Osteoblast (primary cell): Measurements from ENCODE around the gene WDR5. TPM values are rescaled to one million over a fixed set of nuclear protein-coding genes. Genes with fewer than 3 reads are reported as not detected.

Experiments used
- DNase-seq: peaks from one replicate; pipeline ENCODE4 v3.0.0; 2011; ENCODE audit warnings: low spot score, mixed read lengths; ENCODE audit not compliant: insufficient read length; ENCODE audit errors: missing footprints
- H2AFZ ChIP-seq: 2 replicates; pipeline ENCODE4 v1.6.0; 2011; ENCODE audit warnings: mild to moderate bottlenecking, low read length
- H3K27ac ChIP-seq: 2 replicates; pipeline ENCODE4 v1.5.1; 2011; ENCODE audit warnings: mild to moderate bottlenecking, low read depth, low read length, moderate library complexity
- H3K27me3 ChIP-seq: 2 replicates; pipeline ENCODE4 v1.6.0; 2012; ENCODE audit warnings: mild to moderate bottlenecking, control low read depth, inconsistent platforms, low read length, moderate library complexity; ENCODE audit not compliant: insufficient read depth
- H3K36me3 ChIP-seq: 2 replicates; pipeline ENCODE4 v1.5.1; 2011; ENCODE audit warnings: mild to moderate bottlenecking, low read length, control low read depth, moderate library complexity; ENCODE audit not compliant: insufficient read depth
- H3K4me1 ChIP-seq: 2 replicates; pipeline ENCODE4 v1.5.1; 2011; ENCODE audit warnings: mild to moderate bottlenecking, low read length, control low read depth, moderate library complexity; ENCODE audit not compliant: insufficient read depth
- H3K4me2 ChIP-seq: 2 replicates; pipeline ENCODE4 v1.6.0; 2011; ENCODE audit warnings: mild to moderate bottlenecking, low read length; ENCODE audit not compliant: insufficient read depth
- H3K4me3 ChIP-seq: fragments of 200-600 bp; sonication (generic); 3 replicates; pipeline ENCODE4 v1.5.1; 2012; ENCODE audit warnings: mild to moderate bottlenecking, low read length, inconsistent platforms; ENCODE audit not compliant: insufficient read depth
- H3K79me2 ChIP-seq: 2 replicates; pipeline ENCODE4 v1.6.0; 2012; ENCODE audit warnings: mild to moderate bottlenecking, low read length, control low read depth, inconsistent platforms; ENCODE audit not compliant: insufficient read depth
- H3K9me3 ChIP-seq: 2 replicates; pipeline ENCODE4 v1.5.1; 2011; ENCODE audit warnings: low read depth, low read length, control low read depth
- H4K20me1 ChIP-seq: 2 replicates; pipeline ENCODE4 v1.6.0; 2012; ENCODE audit warnings: mild to moderate bottlenecking, low read length, control low read depth; ENCODE audit not compliant: insufficient read depth
- total RNA-seq: library from RNA; depleted of rRNA; stranded (reverse); fragments of >200 nt; gene quantifications from 2 replicates; pipeline ENCODE4 v1.2.3, GENCODE V29; 2012
- TF ChIP-seq, protein P1 (sequence below): IDR thresholded peaks from 2 replicates; pipeline ENCODE4 v1.5.1; 2011; ENCODE audit warnings: mild to moderate bottlenecking, low read depth, low read length, moderate library complexity; ENCODE audit errors: extremely low read depth

WDR5 gene
- total RNA-seq, 1 donor = 17.4 TPM

DNA sequence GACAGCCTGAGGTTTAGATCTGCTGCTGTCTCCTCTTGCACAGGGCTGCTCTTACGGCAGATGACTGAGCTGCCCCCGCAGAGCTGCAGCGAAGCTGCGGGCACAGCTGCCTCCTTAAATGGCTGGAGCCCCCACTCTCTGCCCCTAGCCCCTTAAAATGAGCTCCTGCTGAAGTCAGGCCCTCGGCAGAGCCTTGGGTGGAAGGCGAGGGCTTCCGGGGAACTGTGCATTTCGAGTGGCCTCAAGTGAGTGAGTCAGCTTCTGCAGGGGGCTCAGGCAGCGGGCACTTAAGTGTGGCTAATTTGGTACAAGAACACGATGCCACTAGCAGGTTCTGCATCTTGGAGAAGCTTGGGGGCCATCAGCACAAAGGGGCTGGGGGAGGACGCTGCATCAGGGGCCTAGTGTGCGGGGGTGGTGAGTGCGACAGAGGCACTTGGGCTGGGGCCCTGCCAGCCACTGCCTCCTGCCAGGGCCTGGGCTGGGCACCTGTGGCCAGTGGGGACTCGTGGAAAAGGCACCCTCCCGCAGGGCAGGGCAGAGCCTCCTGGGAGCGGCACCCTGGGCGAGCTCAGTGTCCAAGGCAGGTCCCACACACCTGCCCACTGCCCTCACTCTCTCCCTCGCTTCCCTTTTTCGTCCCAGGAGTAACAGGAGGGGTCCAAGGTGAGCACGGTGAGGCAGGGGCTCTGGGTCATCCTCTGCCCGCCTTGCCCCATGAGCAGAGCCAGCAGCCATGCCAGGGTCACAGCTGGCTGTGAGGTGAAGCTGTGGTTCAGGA, 57.3 kb downstream of the WDR5 start:
- TF ChIP-seq, protein P1, sequence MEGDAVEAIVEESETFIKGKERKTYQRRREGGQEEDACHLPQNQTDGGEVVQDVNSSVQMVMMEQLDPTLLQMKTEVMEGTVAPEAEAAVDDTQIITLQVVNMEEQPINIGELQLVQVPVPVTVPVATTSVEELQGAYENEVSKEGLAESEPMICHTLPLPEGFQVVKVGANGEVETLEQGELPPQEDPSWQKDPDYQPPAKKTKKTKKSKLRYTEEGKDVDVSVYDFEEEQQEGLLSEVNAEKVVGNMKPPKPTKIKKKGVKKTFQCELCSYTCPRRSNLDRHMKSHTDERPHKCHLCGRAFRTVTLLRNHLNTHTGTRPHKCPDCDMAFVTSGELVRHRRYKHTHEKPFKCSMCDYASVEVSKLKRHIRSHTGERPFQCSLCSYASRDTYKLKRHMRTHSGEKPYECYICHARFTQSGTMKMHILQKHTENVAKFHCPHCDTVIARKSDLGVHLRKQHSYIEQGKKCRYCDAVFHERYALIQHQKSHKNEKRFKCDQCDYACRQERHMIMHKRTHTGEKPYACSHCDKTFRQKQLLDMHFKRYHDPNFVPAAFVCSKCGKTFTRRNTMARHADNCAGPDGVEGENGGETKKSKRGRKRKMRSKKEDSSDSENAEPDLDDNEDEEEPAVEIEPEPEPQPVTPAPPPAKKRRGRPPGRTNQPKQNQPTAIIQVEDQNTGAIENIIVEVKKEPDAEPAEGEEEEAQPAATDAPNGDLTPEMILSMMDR = no peak
- no peaks in the 10 kb centered on the region for H3K9me3 ChIP-seq
- H4K20me1 ChIP-seq = no peaks in the 10 kb centered on the region
- no peak overlapping the region for H2AFZ ChIP-seq
- H3K79me2 ChIP-seq = no peaks in the 10 kb centered on the region
- no peak for DNase-seq
- H3K27ac ChIP-seq = no peak overlapping the region
- H3K4me1 ChIP-seq = no peaks in the 10 kb centered on the region
- H3K36me3 ChIP-seq = no peaks in the 10 kb centered on the region
- no peak overlapping the region for H3K4me2 ChIP-seq
- H3K4me3 ChIP-seq = no peak overlapping the region
- peaks cover 8% of the 10 kb centered on the region for H3K27me3 ChIP-seq

DNA sequence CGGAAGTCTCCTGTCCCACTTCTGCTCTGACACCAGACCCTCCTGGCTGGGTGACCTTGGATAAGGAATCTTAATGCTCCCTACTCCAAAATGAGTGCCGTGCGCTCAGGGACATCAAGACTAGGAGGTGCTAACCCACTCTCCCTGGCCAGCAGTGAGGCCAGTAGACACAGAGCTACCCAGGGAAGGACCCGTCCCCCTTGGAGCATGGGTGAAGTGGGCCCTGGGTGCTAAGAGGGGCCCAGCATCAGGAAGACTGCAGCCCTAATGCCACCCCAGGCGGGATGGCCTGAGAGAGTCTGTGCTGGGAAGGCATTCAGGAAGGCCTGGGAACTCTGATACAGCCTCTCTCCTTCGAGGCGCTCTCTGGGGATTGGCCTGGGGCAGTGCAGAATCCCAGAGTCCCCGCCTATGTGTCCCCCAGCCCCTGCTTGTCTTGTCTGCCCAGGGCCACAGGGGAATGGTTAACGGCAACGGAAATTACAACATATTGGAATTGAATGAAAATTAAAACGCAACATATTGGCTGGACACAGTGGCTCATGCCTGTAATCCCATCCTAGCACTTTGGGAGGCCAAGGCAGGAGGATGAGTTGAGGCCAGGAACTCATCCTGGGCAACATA, 58.1 kb downstream of the WDR5 start:
- Histone ChIP-seq H3K79me2 (no peaks in the 10 kb centered on the region), H3K27ac (no peak overlapping the region), H3K9me3 (no peaks in the 10 kb centered on the region), H3K27me3 (peaks cover 8% of the 10 kb centered on the region), H3K4me3 (no peak overlapping the region), H3K36me3 (no peaks in the 10 kb centered on the region), H3K4me1 (no peaks in the 10 kb centered on the region), H2AFZ (no peak overlapping the region), H4K20me1 (no peaks in the 10 kb centered on the region), H3K4me2 (no peak overlapping the region)
- DNase-seq = no peak
- TF ChIP-seq, protein P1 = no peak

DNA sequence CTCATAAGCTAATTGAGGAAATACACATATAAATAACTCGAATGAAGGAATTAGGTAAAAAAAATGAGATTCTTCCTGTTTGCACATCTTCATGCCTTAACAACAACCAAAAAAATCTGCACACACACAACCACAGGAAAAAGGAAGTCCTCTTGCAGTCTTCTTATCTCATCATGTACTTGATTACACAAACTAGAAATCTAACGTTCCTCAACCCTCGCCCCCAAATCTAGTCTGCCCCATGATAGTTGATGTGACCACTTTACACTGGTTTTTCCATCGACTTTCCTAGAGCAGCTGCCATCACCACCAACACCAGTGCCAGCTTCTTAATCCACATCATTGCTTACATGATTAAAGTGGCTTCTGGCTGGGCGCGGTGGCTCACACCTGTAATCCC, 59.7 kb downstream of the WDR5 start:
- Histone ChIP-seq H3K4me2 (no peak overlapping the region), H3K4me3 (no peak overlapping the region), H4K20me1 (no peaks in the 10 kb centered on the region), H3K9me3 (no peaks in the 10 kb centered on the region), H2AFZ (no peak overlapping the region), H3K4me1 (no peaks in the 10 kb centered on the region), H3K27me3 (peaks cover 8% of the 10 kb centered on the region), H3K36me3 (no peaks in the 10 kb centered on the region), H3K79me2 (no peaks in the 10 kb centered on the region), H3K27ac (no peak overlapping the region)
- TF ChIP-seq, protein P1 = no peak
- DNase-seq = no peak

DNA sequence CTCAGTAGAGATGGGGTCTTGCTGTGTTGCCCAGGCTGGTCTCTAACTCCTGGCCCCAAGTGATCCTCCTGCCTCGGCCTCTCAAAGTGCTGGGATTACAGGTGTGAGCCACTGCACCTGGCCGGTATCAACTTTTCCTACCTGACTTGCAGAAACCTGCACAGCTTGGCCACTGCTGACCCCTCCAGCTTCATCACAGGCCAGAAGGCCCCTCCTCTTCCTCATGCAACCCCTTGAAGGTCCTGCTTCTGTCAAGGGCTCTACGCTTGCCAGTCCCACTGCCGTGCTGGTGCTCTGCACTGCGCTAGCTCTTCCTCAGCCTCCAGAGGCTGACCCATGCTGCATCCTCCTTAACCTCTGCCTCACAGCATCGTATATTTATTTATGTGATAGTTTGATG, 61.0 kb downstream of the WDR5 start:
- Histone ChIP-seq H3K79me2 (no peaks in the 10 kb centered on the region), H3K4me2 (no peak overlapping the region), H2AFZ (no peak overlapping the region), H3K4me3 (no peak overlapping the region), H3K36me3 (no peaks in the 10 kb centered on the region), H4K20me1 (no peaks in the 10 kb centered on the region), H3K27ac (no peak overlapping the region), H3K4me1 (no peaks in the 10 kb centered on the region), H3K27me3 (peaks cover 14% of the 10 kb centered on the region), H3K9me3 (no peaks in the 10 kb centered on the region)
- TF ChIP-seq, protein P1 = no peak
- peak; percentile 22 for DNase-seq
